ENCODE results near the gene FANK1.

DNA sequence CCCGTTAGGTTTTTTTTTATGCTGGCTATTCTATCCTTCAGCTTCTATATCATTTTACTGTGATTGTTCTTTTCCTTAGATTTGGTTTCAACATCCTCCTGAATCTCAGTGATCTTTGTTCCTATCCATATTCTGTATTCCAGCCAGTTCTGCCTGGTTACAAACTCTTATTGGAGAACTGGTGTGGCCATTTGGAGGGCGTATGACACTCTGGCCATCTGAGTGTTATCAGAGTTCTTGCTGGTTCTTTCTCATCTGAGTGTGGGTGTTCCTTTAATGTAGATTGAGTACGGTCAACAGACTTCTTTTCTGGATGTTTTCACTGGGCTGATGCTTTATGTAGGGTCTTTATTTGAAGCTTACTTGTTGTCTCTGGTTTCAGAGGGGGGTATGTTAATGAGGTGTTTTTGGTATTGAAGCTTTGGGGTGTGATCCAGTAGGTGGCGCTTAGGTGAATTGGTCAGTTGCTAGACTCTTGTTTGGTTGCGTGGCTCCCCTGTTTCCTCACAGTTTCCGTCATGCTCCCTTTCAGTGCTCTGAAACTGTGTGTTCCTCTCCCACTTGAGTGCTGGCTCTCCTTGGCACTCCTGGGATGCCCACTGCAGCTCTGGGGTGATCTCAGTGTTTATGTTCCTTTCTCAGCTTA is 80.7 kb downstream of the FANK1 start:
- TF ChIP-seq, protein P1, sequence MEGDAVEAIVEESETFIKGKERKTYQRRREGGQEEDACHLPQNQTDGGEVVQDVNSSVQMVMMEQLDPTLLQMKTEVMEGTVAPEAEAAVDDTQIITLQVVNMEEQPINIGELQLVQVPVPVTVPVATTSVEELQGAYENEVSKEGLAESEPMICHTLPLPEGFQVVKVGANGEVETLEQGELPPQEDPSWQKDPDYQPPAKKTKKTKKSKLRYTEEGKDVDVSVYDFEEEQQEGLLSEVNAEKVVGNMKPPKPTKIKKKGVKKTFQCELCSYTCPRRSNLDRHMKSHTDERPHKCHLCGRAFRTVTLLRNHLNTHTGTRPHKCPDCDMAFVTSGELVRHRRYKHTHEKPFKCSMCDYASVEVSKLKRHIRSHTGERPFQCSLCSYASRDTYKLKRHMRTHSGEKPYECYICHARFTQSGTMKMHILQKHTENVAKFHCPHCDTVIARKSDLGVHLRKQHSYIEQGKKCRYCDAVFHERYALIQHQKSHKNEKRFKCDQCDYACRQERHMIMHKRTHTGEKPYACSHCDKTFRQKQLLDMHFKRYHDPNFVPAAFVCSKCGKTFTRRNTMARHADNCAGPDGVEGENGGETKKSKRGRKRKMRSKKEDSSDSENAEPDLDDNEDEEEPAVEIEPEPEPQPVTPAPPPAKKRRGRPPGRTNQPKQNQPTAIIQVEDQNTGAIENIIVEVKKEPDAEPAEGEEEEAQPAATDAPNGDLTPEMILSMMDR (IDR thresholded peaks at IDR 0.05) = no peak
- TF ChIP-seq POLR2A (IDR thresholded peaks at IDR 0.05) = no peak
